ENCODE results near the gene NYNRIN.

DNA sequence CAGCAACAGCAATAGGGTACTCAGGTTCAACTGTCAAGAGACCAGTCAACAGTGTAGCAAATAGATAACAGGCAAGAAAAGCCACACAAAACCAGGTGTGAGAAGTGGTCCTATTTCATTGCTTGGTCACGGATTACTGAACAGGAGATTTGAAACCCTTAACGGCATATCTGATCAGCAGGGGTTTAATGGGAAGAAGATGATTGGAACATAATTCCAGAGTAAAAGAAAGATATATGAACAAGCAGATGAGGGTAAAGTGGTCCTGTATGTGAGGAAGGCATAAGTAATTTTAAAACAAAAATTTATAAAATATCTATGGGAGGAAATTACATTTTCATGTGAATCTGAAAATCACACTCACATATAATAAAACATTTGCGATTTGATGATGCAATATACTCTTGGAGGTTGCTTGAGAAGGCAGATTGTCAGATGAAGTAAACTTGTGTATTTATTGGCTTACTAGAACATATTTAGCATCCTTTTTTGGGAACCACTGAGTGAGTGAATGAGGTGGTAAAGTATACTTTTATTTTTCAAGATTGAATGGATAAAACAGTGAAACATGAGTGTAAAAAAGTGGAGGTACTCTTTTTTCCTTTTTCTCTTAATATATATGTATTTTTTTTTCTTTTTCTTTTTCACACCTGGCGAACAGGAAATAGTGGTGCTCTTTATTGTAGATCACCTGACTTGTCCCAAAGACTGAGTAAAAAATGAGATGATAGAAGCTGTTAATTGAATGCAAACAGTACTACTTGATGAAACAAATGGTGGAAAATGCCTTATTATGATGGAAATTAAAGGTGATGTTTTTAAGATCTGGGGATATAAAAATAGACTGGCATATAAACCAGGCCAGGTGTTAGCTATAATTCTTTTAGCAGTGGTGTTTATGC lies 65.3 kb downstream of the NYNRIN start:
- TF ChIP-seq, protein P1, sequence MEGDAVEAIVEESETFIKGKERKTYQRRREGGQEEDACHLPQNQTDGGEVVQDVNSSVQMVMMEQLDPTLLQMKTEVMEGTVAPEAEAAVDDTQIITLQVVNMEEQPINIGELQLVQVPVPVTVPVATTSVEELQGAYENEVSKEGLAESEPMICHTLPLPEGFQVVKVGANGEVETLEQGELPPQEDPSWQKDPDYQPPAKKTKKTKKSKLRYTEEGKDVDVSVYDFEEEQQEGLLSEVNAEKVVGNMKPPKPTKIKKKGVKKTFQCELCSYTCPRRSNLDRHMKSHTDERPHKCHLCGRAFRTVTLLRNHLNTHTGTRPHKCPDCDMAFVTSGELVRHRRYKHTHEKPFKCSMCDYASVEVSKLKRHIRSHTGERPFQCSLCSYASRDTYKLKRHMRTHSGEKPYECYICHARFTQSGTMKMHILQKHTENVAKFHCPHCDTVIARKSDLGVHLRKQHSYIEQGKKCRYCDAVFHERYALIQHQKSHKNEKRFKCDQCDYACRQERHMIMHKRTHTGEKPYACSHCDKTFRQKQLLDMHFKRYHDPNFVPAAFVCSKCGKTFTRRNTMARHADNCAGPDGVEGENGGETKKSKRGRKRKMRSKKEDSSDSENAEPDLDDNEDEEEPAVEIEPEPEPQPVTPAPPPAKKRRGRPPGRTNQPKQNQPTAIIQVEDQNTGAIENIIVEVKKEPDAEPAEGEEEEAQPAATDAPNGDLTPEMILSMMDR (IDR thresholded peaks at IDR 0.05), result no peak
- TF ChIP-seq POLR2AphosphoS5 (IDR thresholded peaks at IDR 0.05) (no peak), POLR2A (IDR thresholded peaks at IDR 0.05) (no peak)
